CD4-positive, alpha-beta T cell treated with Interleukin-4 for 1 hour (primary cell): ENCODE data around the gene PCNA.
A peak's percentile ranks its signal among the peaks of the same experiment; 100 is the strongest.
"Not testable (repeated sequence)": the region's sequence is repeated elsewhere in the genome, so short reads cannot be mapped to it uniquely, and the experiment has no call there.

ENCODE experiments used
- DNase-seq, 2 donors: peaks; one replicate each; pipeline ENCODE4 v3.0.0-alpha.2; 2020 to 2022

PCNA gene

GRCh38 chr20:5095931-5096330 lies 23.8 kb downstream of the PCNA start:
- no peak for DNase-seq

GRCh38 chr20:5095454-5095853 lies 24.3 kb downstream of the PCNA start:
- no peak for DNase-seq

GRCh38 chr20:5092765-5093339 lies 26.9 kb downstream of the PCNA start:
- no peak for DNase-seq

- DNase-seq, result no peak
Measured at GRCh38 chr20:5091902-5092301, 27.9 kb downstream of the PCNA start.

- DNase-seq, result peak; percentile 36 to 45
Measured at GRCh38 chr20:5090191-5090590, 29.6 kb downstream of the PCNA start.

GRCh38 chr20:5088688-5089087 lies 31.1 kb downstream of the PCNA start:
- no peak for DNase-seq

- DNase-seq, result peak in 1 of 2 donors; percentile 13
Measured at GRCh38 chr20:5085380-5085779, 34.4 kb downstream of the PCNA start.

GRCh38 chr20:5080384-5080877 lies 39.3 kb downstream of the PCNA start:
- DNase-seq, result peak; percentile 26 to 69

- peak; percentile 83 to 86 for DNase-seq
Measured at GRCh38 chr20:5078399-5078958, 41.3 kb downstream of the PCNA start.

- DNase-seq, result no peak
Measured at GRCh38 chr20:5077761-5078387, 41.9 kb downstream of the PCNA start.

GRCh38 chr20:5076913-5077312 lies 42.8 kb downstream of the PCNA start:
- DNase-seq, result not testable (repeated sequence)

GRCh38 chr20:5074232-5074674 lies 45.5 kb downstream of the PCNA start:
- no peak for DNase-seq

- DNase-seq, result no peak
Measured at GRCh38 chr20:5073660-5074231, 46.0 kb downstream of the PCNA start.

GRCh38 chr20:5072756-5073659 lies 46.8 kb downstream of the PCNA start:
- DNase-seq, result peak in 1 of 2 donors; percentile 44

- DNase-seq, result not testable (repeated sequence)
Measured at GRCh38 chr20:5071942-5072341, 47.8 kb downstream of the PCNA start.

GRCh38 chr20:5070570-5070969 lies 49.2 kb downstream of the PCNA start:
- no peak for DNase-seq

GRCh38 chr20:5070081-5070480 lies 49.7 kb downstream of the PCNA start:
- DNase-seq, result no peak

GRCh38 chr20:5069141-5069806 lies 50.5 kb downstream of the PCNA start:
- no peak for DNase-seq

GRCh38 chr20:5067877-5068645 lies 51.7 kb downstream of the PCNA start:
- DNase-seq, result peak in 1 of 2 donors; percentile 13

- peak in 1 of 2 donors; percentile 85 for DNase-seq
Measured at GRCh38 chr20:5065879-5066383, 53.8 kb downstream of the PCNA start.
